Measurements from ENCODE around the gene KLF4. TPM values are rescaled to one million over a fixed set of nuclear protein-coding genes. Genes with fewer than 3 reads are reported as not detected.

The KLF4 gene
- total and polyA plus RNA-seq, 2 of the 13 experiments (the other 11 are each of a cell fraction or from before 2014, with no cell fraction given): 0.20 to 0.37 TPM

DNA sequence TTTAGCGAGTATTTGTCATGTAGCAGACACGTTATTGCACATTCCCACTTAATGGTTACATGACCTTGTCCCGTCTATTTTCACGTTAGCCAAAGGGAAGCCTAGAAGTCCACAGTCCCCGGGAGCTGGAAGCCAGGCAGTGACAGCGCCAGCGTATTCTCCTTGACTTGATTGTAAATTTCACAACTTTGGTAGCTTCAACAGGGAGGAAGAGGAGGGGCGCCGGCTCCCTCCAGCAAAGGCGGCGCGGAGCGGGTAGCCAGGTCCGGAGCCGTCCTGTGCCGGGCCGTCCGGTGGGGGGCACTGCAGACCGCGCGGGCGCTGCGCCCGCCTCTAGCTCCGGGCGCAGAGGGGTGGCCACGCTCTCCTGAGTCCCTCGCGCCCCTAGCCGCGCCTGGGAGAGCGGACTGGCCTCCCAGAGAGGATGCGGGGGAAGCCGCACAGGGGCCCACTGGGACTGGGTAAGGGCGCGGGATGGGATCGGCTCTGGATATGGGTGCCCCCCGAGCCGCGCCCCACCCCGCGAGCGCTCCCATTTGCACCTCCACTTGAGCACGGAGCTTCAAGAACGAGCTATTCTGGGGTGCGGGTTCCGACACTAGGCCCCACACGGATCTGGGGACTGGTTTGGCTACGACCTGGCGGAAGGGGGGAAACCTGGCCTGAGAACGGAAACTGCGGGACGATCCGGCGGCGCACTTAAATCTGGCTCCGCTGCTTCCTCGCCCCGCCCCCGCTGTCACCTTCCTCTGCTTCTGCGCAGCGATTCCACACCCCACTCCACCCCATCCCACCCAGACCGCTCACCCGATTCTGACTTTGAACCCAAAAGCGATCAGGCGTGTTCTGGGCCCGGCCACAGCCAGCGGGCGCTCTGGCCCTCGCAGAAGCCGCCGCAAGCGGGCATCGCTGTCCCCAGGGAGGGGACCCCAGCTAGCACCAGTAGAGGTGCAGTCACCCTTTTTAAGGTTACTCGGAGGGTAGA is 23.8 kb downstream of the KLF4 start:
- Histone ChIP-seq H2AFZ (ENCODE audit: low read length) (no peak overlapping the region), H3K27ac (ENCODE audit: extremely low read length, insufficient read depth, low read length) (no peak overlapping the region), H3K79me2 (ENCODE audit: insufficient read depth, low read length) (no peaks in the 10 kb centered on the region), H3K9ac (ENCODE audit: insufficient read depth, low read depth, low read length) (no peak overlapping the region), H3K27me3 (ENCODE audit: control insufficient read depth in 1 of 2, insufficient read depth in 2 of 2, low read length in 2 of 2) (no peaks in the 10 kb centered on the region; a peak in 1 of 5 replicates), H3K9me3 (ENCODE audit: low read length) (no peaks in the 10 kb centered on the region), H4K20me1 (ENCODE audit: insufficient read depth, low read length) (no peaks in the 10 kb centered on the region), H3K4me3 (replicated peaks in 1 of 3; ENCODE audit: insufficient read depth in 1 of 3, low read depth in 2 of 3, low read length in 3 of 3) (no peak overlapping the region), H3K4me2 (ENCODE audit: low read depth, low read length) (no peak overlapping the region), H3K4me1 (ENCODE audit: insufficient read depth, low read length) (peaks cover 7% of the 10 kb centered on the region; the same call in 1 of the 2 replicates), H3K36me3 (replicated peaks in 1 of 2; ENCODE audit: control insufficient read depth in 1 of 2, insufficient read depth in 2 of 2, low read length in 2 of 2) (no peaks in the 10 kb centered on the region)
- ATAC-seq (no peak), DNase-seq (ENCODE audit: low spot score) (no peak), FAIRE-seq (no peak)
- in situ Hi-C loops (cut with HindIII; ENCODE audit: extremely low pct_ligation_motif_present, low pct_unique_long_range_greater_than_20kb): no loop called here
- intact Hi-C loops (cut with micrococcal nuclease; ENCODE audit: unreplicated experiment): no loop called here
- BruUV-seq (replicated peaks): no TSS peak
- WGBS (ENCODE audit: low lambda C conversion rate): 75% methylated on average over 41 of the region's 75 CpGs
- POLR2A ChIA-PET: no interaction called here
- CTCF ChIA-PET (ENCODE audit: low intra/inter-chr PET ratio, low total read pairs): no interaction called here
- TF ChIP-seq AGO2 (optimal IDR thresholded peaks at IDR 0.05; ENCODE audit: low read depth, low read length): no peak
- TF ChIP-seq, protein P1, sequence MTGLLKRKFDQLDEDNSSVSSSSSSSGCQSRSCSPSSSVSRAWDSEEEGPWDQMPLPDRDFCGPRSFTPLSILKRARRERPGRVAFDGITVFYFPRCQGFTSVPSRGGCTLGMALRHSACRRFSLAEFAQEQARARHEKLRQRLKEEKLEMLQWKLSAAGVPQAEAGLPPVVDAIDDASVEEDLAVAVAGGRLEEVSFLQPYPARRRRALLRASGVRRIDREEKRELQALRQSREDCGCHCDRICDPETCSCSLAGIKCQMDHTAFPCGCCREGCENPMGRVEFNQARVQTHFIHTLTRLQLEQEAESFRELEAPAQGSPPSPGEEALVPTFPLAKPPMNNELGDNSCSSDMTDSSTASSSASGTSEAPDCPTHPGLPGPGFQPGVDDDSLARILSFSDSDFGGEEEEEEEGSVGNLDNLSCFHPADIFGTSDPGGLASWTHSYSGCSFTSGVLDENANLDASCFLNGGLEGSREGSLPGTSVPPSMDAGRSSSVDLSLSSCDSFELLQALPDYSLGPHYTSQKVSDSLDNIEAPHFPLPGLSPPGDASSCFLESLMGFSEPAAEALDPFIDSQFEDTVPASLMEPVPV (CRISPR knock-in tag; IDR thresholded peaks at IDR 0.05): no peak
- TF ChIP-seq IKZF4 (CRISPR knock-in tag; IDR thresholded peaks at IDR 0.05; ENCODE audit: borderline replicate concordance, low read depth, not compliant biosample characterization): no peak
- no peak for TF ChIP-seq ZNF724P (CRISPR knock-in tag; IDR thresholded peaks at IDR 0.05; ENCODE audit: borderline replicate concordance)
- no peak for TF ChIP-seq CHD2 (IDR thresholded peaks at IDR 0.05; ENCODE audit: low read depth, low read length)
- no peak for TF ChIP-seq ETS1 (CRISPR knock-in tag; IDR thresholded peaks at IDR 0.05)

All from HepG2 (cell line).